ENCODE results near the gene PLCH2.

PLCH2 gene

GRCh38 chr1:2514863-2515762 is 39.0 kb downstream of the PLCH2 start:
- peaks cover 89% of the 10 kb centered on the region for H3K36me3 ChIP-seq (replicated peaks)
- TF ChIP-seq CTCF (IDR thresholded peaks at IDR 0.05; ENCODE audit: low read depth, low read length, missing control alignments): peak; percentile 46

GRCh38 chr1:2515763-2516080 is 39.6 kb downstream of the PLCH2 start:
- in situ Hi-C loops (cut with HindIII; ENCODE audit: low pct_ligation_motif_present, low sequenced_read_pairs): loop anchor here (25.0 kb wide), 1 partner anchor 103 kb away; the partner anchor contains the start of gene PEX10
- Histone ChIP-seq H3K4me3 (ENCODE audit: low read depth, low read length) (no peak overlapping the region), H3K27me3 (replicated peaks) (no peaks in the 10 kb centered on the region), H3K27ac (no peak overlapping the region), H3K36me3 (replicated peaks) (peaks cover 83% of the 10 kb centered on the region)
- no peak for DNase-seq
- no peak for TF ChIP-seq CTCF (IDR thresholded peaks at IDR 0.05; ENCODE audit: low read depth, low read length, missing control alignments)

More at GRCh38 chr1:2514863-2515762, 39.0 kb downstream of the PLCH2 start:
- in situ Hi-C loops (cut with HindIII; ENCODE audit: low pct_ligation_motif_present, low sequenced_read_pairs): loop anchor here (25.0 kb wide), 1 partner anchor 103 kb away; the partner anchor contains the start of gene PEX10
- Histone ChIP-seq H3K4me3 (ENCODE audit: low read depth, low read length) (no peak overlapping the region), H3K27ac (no peak overlapping the region), H3K27me3 (replicated peaks) (no peaks in the 10 kb centered on the region)
- DNase-seq: no peak

- Histone ChIP-seq H3K36me3 (replicated peaks) (peaks cover 83% of the 10 kb centered on the region), H3K27ac (no peak overlapping the region), H3K27me3 (replicated peaks) (no peaks in the 10 kb centered on the region), H3K4me3 (ENCODE audit: low read depth, low read length) (no peak overlapping the region)
- no peak for DNase-seq
- in situ Hi-C loops (cut with HindIII; ENCODE audit: low pct_ligation_motif_present, low sequenced_read_pairs): loop anchor here (25.0 kb wide), 1 partner anchor 104 kb away; the partner anchor contains the start of gene PEX10
- no peak for TF ChIP-seq CTCF (IDR thresholded peaks at IDR 0.05; ENCODE audit: low read depth, low read length, missing control alignments)
Measured at GRCh38 chr1:2516124-2516523, 40.0 kb downstream of the PLCH2 start.

GRCh38 chr1:2516946-2517345 is 40.9 kb downstream of the PLCH2 start:
- no peak for TF ChIP-seq CTCF (IDR thresholded peaks at IDR 0.05; ENCODE audit: low read depth, low read length, missing control alignments)
- in situ Hi-C loops (cut with HindIII; ENCODE audit: low pct_ligation_motif_present, low sequenced_read_pairs): loop anchor here (25.0 kb wide), 1 partner anchor 105 kb away; the partner anchor contains the start of gene PEX10
- H3K4me3 ChIP-seq (ENCODE audit: low read depth, low read length): no peak overlapping the region
- DNase-seq: no peak
- H3K36me3 ChIP-seq (replicated peaks): peaks cover 77% of the 10 kb centered on the region
- H3K27me3 ChIP-seq (replicated peaks): no peaks in the 10 kb centered on the region
- H3K27ac ChIP-seq: no peak overlapping the region

- TF ChIP-seq CTCF (IDR thresholded peaks at IDR 0.05; ENCODE audit: low read depth, low read length, missing control alignments): no peak
- H3K36me3 ChIP-seq (replicated peaks): peaks cover 69% of the 10 kb centered on the region
- no peak overlapping the region for H3K27ac ChIP-seq
- in situ Hi-C loops (cut with HindIII; ENCODE audit: low pct_ligation_motif_present, low sequenced_read_pairs): loop anchor here (25.0 kb wide), 1 partner anchor 106 kb away; the partner anchor contains the start of gene PEX10
- no peak for DNase-seq
- H3K27me3 ChIP-seq (replicated peaks): no peaks in the 10 kb centered on the region
- H3K4me3 ChIP-seq (ENCODE audit: low read depth, low read length): no peak overlapping the region
Measured at GRCh38 chr1:2517966-2518365, 41.9 kb downstream of the PLCH2 start.
